Measurements from ENCODE around the gene NT5E. TPM values are rescaled to one million over a fixed set of nuclear protein-coding genes. Genes with fewer than 3 reads are reported as not detected.

Gene NT5E
- total RNA-seq, 1 donor from 2014 or later = 38.2 TPM

- no peak for DNase-seq (ENCODE audit: low spot score, unreplicated experiment)
- H3K27ac Mint-ChIP-seq = no peak overlapping the region
- peaks cover 3% of the 10 kb centered on the region for H3K4me1 Mint-ChIP-seq (ENCODE audit: low read depth)
- H3K36me3 Mint-ChIP-seq (ENCODE audit: insufficient read depth) = no peaks in the 10 kb centered on the region
- peaks cover 4% of the 10 kb centered on the region for H3K9me3 Mint-ChIP-seq (ENCODE audit: low read depth)
- H3K4me3 Mint-ChIP-seq (ENCODE audit: low read depth) = no peak overlapping the region
- H3K27me3 Mint-ChIP-seq = no peaks in the 10 kb centered on the region
- TF ChIP-seq CTCF (IDR thresholded peaks at IDR 0.05; ENCODE audit: unreplicated experiment) = no peak
Observed at GRCh38 chr6:85417336-85417735, 32.5 kb upstream of the NT5E start.

DNA sequence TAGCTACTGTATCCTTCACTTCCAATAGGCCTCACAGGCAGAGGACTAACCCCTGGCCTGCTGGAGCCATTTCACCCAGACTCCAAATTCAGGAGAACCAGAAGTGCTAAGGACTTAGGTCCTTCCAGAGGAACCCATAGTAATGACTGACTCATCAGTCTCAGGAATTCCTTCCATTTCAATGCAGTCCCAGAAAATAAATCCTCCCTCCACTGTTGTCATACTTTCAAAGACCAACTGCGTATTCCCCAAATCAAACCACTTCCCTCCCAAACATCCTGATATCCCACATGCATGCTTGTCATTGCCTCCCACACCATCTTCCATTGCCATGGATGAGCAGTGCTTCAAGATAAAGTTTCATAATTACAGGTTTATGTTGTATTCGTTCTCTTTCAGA lies 31.8 kb upstream of the NT5E start:
- no peak overlapping the region for H3K27ac Mint-ChIP-seq
- TF ChIP-seq CTCF (IDR thresholded peaks at IDR 0.05; ENCODE audit: unreplicated experiment) = no peak
- H3K36me3 Mint-ChIP-seq (ENCODE audit: insufficient read depth) = no peaks in the 10 kb centered on the region
- no peak overlapping the region for H3K4me3 Mint-ChIP-seq (ENCODE audit: low read depth)
- H3K27me3 Mint-ChIP-seq = no peaks in the 10 kb centered on the region
- DNase-seq (ENCODE audit: low spot score, unreplicated experiment) = no peak
- H3K9me3 Mint-ChIP-seq (ENCODE audit: low read depth) = peaks cover 4% of the 10 kb centered on the region
- peaks cover 1% of the 10 kb centered on the region for H3K4me1 Mint-ChIP-seq (ENCODE audit: low read depth)

DNA sequence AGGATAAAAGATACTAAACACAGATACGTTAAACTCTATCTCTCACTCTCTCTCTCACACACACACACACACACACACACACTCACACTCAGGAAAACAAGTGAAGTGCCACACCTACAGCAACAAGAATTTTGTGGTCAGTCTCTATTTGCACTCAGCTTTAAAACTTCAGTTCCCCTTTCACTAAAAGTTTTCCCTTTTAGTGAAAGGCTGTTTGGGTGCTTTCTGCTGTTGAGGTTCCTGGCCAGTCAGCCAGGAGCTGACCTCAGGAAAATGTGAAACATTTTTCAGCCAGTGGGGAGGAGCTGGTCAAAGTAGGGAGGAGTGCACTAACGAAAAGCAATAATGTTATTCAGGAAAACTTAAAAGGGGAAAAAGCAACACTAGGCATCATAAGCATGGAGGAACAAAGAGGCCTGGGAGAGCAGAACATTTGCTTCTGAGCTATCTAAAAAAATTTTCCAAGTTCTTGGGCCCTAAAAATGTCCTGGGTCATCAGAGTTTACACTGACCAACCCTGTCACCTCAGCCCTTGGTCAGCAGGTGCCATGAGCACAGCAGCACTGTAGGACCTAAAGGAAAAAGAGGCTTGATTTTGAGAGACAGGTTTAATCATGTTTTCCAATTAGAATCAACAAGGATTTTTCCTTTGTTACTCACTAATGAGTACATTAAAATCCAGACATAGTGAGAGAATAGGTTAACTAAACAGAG lies 30.7 kb upstream of the NT5E start:
- DNase-seq (ENCODE audit: low spot score, unreplicated experiment) = no peak
- no peak for TF ChIP-seq CTCF (IDR thresholded peaks at IDR 0.05; ENCODE audit: unreplicated experiment)
- peaks cover 4% of the 10 kb centered on the region for H3K9me3 Mint-ChIP-seq (ENCODE audit: low read depth)
- no peak overlapping the region for H3K27ac Mint-ChIP-seq
- H3K4me1 Mint-ChIP-seq (ENCODE audit: low read depth) = peaks cover 1% of the 10 kb centered on the region
- no peak overlapping the region for H3K4me3 Mint-ChIP-seq (ENCODE audit: low read depth)
- H3K27me3 Mint-ChIP-seq = no peaks in the 10 kb centered on the region
- no peaks in the 10 kb centered on the region for H3K36me3 Mint-ChIP-seq (ENCODE audit: insufficient read depth)

GRCh38 chr6:85420551-85420950 lies 29.3 kb upstream of the NT5E start:
- Mint-ChIP-seq H3K27me3 (no peaks in the 10 kb centered on the region), H3K36me3 (ENCODE audit: insufficient read depth) (no peaks in the 10 kb centered on the region), H3K9me3 (ENCODE audit: low read depth) (peaks cover 8% of the 10 kb centered on the region), H3K4me1 (ENCODE audit: low read depth) (peaks cover 1% of the 10 kb centered on the region), H3K27ac (no peak overlapping the region), H3K4me3 (ENCODE audit: low read depth) (no peak overlapping the region)
- no peak for DNase-seq (ENCODE audit: low spot score, unreplicated experiment)
- TF ChIP-seq CTCF (IDR thresholded peaks at IDR 0.05; ENCODE audit: unreplicated experiment) = no peak

GRCh38 chr6:85421181-85421580 lies 28.7 kb upstream of the NT5E start:
- Mint-ChIP-seq H3K4me3 (ENCODE audit: low read depth) (no peak overlapping the region), H3K9me3 (ENCODE audit: low read depth) (peaks cover 11% of the 10 kb centered on the region), H3K27ac (no peak overlapping the region), H3K36me3 (ENCODE audit: insufficient read depth) (peaks cover 2% of the 10 kb centered on the region), H3K27me3 (no peaks in the 10 kb centered on the region), H3K4me1 (ENCODE audit: low read depth) (peaks cover 1% of the 10 kb centered on the region)
- no peak for DNase-seq (ENCODE audit: low spot score, unreplicated experiment)
- no peak for TF ChIP-seq CTCF (IDR thresholded peaks at IDR 0.05; ENCODE audit: unreplicated experiment)
